ENCODE results near the gene TRIM2.

The TRIM2 gene

GRCh38 chr4:153372967-153373562, 168.8 kb downstream of the TRIM2 start:
- DNase-seq (ENCODE audit: low read depth in 2 of 2) = no peak

GRCh38 chr4:153374442-153374841, 170.2 kb downstream of the TRIM2 start:
- DNase-seq (ENCODE audit: low read depth in 2 of 2) = no peak

GRCh38 chr4:153375303-153375702, 171.1 kb downstream of the TRIM2 start:
- no peak for DNase-seq (ENCODE audit: low read depth in 2 of 2)

GRCh38 chr4:153383131-153383530, 178.9 kb downstream of the TRIM2 start:
- DNase-seq (ENCODE audit: low read depth in 2 of 2) = no peak

DNA sequence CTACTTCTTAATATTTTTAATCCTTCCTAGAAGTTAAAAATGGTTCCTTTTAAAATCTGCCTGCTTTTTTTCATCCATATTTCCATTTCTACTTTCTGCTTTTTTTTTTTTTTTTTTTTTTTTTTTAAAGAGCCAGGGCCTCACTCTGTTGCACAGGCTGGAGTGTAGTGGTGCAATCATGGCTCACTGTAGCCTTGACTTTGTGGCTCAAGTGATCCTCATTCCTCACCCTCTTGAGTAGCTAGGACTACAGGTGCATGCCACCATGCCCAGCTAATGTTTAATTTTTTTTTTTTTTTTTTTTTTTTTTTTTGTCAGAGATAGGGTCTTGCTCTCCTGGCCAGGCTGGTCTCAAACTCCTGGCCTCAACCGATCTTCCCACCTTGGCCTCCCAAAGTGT, 179.9 kb downstream of the TRIM2 start:
- DNase-seq (ENCODE audit: low read depth in 2 of 2) = no peak

- no peak for DNase-seq (ENCODE audit: low read depth in 2 of 2)
Observed at GRCh38 chr4:153385784-153386183, 181.5 kb downstream of the TRIM2 start.

DNA sequence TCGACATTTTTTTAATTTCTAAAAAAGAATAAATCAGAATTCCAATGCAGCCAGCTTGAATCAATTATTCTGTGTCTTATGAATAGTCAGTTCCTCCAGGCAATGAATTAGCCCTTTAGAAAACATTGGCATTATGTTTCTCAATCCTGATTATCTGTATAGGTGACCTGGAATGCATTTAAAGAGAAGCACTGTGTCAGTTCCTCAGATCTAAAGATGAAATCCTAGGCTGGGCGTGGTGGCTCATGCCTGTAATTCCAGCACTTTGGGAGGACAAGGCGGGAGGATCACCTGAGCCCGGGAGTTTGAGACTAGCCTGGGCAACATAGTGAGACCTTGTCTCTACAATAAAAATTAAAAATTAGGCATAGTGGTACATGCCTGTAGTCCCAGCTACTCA, 183.7 kb downstream of the TRIM2 start:
- DNase-seq (ENCODE audit: low read depth in 2 of 2) = no peak
